HCT116 (cell line): ENCODE measurements around the gene KIAA1328. TPM values are rescaled to one million over a fixed set of nuclear protein-coding genes. Genes with fewer than 3 reads are reported as not detected.

Experiments
- ATAC-seq: fragments of 200-7000 bp; cut with Tn5 transposase; 2 replicates; pipeline ENCODE4 v1.9.1; 2020; ENCODE audit warnings: mild to moderate bottlenecking, moderate library complexity
- BruUV-seq: library from RNA; stranded (reverse); fragments of 400-500 nt; replicated peaks from 2 replicates; lab custom pipeline; 2021; lab: Mats Ljungman, UMichigan
- CTCF ChIA-PET: fragments of 300-600 bp; sonication (Branson Sonifier 250); formaldehyde crosslinking; loops from one replicate; lab custom pipeline; 2021; ENCODE audit warnings: antibody characterized with exemption; lab: Charles Lee
- POLR2A ChIA-PET: fragments of 300-600, 350-600 bp; sonication (Branson Sonifier 250); formaldehyde crosslinking; loops from one replicate; lab custom pipeline; 2021; ENCODE audit warnings: antibody characterized with exemption; lab: Charles Lee
- RAD21 ChIA-PET, 2 experiments: fragments of 300-600 bp; sonication (Branson Sonifier 250); formaldehyde crosslinking; loops; one replicate each; lab custom pipeline; 2023; ENCODE audit warnings: low total read pairs in 2 of 2; ENCODE audit not compliant: uncharacterized antibody in 2 of 2, unreplicated experiment in 2 of 2, low non-redundant PET in 1 of 2; lab: Charles Lee
- DNase-seq: peaks from one replicate; pipeline ENCODE4 v3.0.0-alpha.2; 2010; ENCODE audit warnings: low read depth, low spot score
- H2AFZ ChIP-seq: fragments of 200-600 bp; shearing (Covaris generic), sonication (generic); 2 replicates; pipeline ENCODE4 v1.6.1; 2017; ENCODE audit warnings: low read depth, mixed run types, mixed read lengths, antibody characterized with exemption, low read length; ENCODE audit not compliant: poor library complexity, severe bottlenecking
- H3K27ac ChIP-seq: 2 replicates; pipeline ENCODE4 v1.5.1; 2012; ENCODE audit warnings: low read depth, low read length
- H3K27me3 ChIP-seq: fragments of 200-600 bp; sonication (generic); 2 replicates; pipeline ENCODE4 v1.6.1; 2016; ENCODE audit warnings: mixed run types, low read length, mixed read lengths; ENCODE audit not compliant: insufficient read depth
- H3K36me3 ChIP-seq, 2 experiments: fragments of 200-500 bp in 1 of 2; fragments of 200-600 bp in 1 of 2; sonication (Bioruptor generic) in 1 of 2; sonication (generic) in 1 of 2; 2 replicates each; pipeline versions ENCODE4 v1.5.1 to v1.6.1; 2014 to 2016; ENCODE audit warnings: low read length in 2 of 2, inconsistent platforms in 1 of 2, mixed read lengths in 1 of 2, mixed run types in 1 of 2; ENCODE audit not compliant: insufficient read depth in 2 of 2, control insufficient read depth in 1 of 2
- H3K4me1 ChIP-seq, 2 experiments: fragments of 200-600 bp in 1 of 2; sonication (generic) in 1 of 2; 2 replicates each; pipeline versions ENCODE4 v1.5.1 to v1.6.1; 2012 to 2017; ENCODE audit warnings: low read length in 2 of 2, inconsistent platforms in 1 of 2, mild to moderate bottlenecking in 1 of 2, mixed read lengths in 1 of 2, mixed run types in 1 of 2, moderate library complexity in 1 of 2; ENCODE audit not compliant: insufficient read depth in 2 of 2, control insufficient read depth in 1 of 2
- H3K4me2 ChIP-seq: fragments of 200-600 bp; sonication (generic); 2 replicates; pipeline ENCODE4 v1.6.1; 2017; ENCODE audit warnings: mixed run types, low read length, mixed read lengths
- H3K4me3 ChIP-seq, 2 experiments: fragments of 200-600 bp in 1 of 2; sonication (generic) in 1 of 2; replicated peaks in 1 of 2; 2 replicates each; pipeline ENCODE4 v1.5.1; 2011 to 2016; ENCODE audit warnings: low read length in 2 of 2, control low read depth in 1 of 2, low read depth in 1 of 2, mild to moderate bottlenecking in 1 of 2, mixed read lengths in 1 of 2, mixed run types in 1 of 2
- H3K79me2 ChIP-seq: fragments of 200-600 bp; sonication (generic); 2 replicates; pipeline ENCODE4 v1.6.1; 2017; ENCODE audit warnings: mild to moderate bottlenecking, mixed run types, low read length, moderate library complexity, mixed read lengths; ENCODE audit not compliant: insufficient read depth
- H3K9ac ChIP-seq: fragments of 200-600 bp; sonication (generic); 2 replicates; pipeline ENCODE4 v1.6.1; 2016; ENCODE audit warnings: low read length, mixed read lengths
- H3K9me2 ChIP-seq: fragments of 200-600 bp; sonication (generic), shearing (Covaris generic); 2 replicates; pipeline ENCODE4 v1.6.1; 2017; ENCODE audit warnings: mixed run types, mild to moderate bottlenecking, moderate library complexity; ENCODE audit not compliant: insufficient read depth
- H3K9me3 ChIP-seq, 2 experiments: fragments of 200-500 bp in 1 of 2; fragments of 200-600 bp in 1 of 2; sonication (Bioruptor generic) in 1 of 2; sonication (generic) in 1 of 2; 2 replicates each; pipeline ENCODE4 v1.6.1; 2014 to 2017; ENCODE audit warnings: low read length in 2 of 2, mixed read lengths in 2 of 2, inconsistent platforms in 1 of 2, low read depth in 1 of 2, mild to moderate bottlenecking in 1 of 2, mixed run types in 1 of 2, moderate library complexity in 1 of 2; ENCODE audit not compliant: control insufficient read depth in 1 of 2, insufficient read depth in 1 of 2
- H4K20me1 ChIP-seq: fragments of 200-600 bp; sonication (generic), shearing (Covaris generic); 2 replicates; pipeline ENCODE4 v1.6.1; 2017; ENCODE audit warnings: mixed run types, mild to moderate bottlenecking, moderate library complexity; ENCODE audit not compliant: insufficient read depth
- CBX3 ChIP-seq: IDR thresholded peaks from 2 replicates; pipeline ENCODE4 v1.6.1; 2012; ENCODE audit warnings: low read depth
- CEBPB ChIP-seq: IDR thresholded peaks from 2 replicates; pipeline ENCODE4 v1.6.1; 2012; ENCODE audit warnings: low read depth
- FOSL1 ChIP-seq: IDR thresholded peaks from 2 replicates; pipeline ENCODE4 v1.6.1; 2012; ENCODE audit warnings: low read depth
- JUND ChIP-seq: IDR thresholded peaks from 2 replicates; pipeline ENCODE4 v1.6.1; 2012
- ZNF274 ChIP-seq: fragments of 200-500 bp; sonication (Bioruptor generic); IDR thresholded peaks from 2 replicates; pipeline ENCODE4 v1.6.1; 2014; ENCODE audit warnings: mild to moderate bottlenecking, low read depth, low read length, inconsistent platforms
- intact Hi-C: fragments of 100-400 bp; cut with micrococcal nuclease; formaldehyde crosslinking; loops from 2 replicates; pipeline ENCODE4 v1.10.0; 2022
- total RNA-seq: library from RNA; stranded (reverse); gene quantifications from one replicate; pipeline ENCODE4 v1.2.1, GENCODE V29; 2021; ENCODE audit not compliant: unreplicated experiment

Gene KIAA1328
- total RNA-seq, 1 experiment from 2014 or later, result 5.2 TPM

DNA sequence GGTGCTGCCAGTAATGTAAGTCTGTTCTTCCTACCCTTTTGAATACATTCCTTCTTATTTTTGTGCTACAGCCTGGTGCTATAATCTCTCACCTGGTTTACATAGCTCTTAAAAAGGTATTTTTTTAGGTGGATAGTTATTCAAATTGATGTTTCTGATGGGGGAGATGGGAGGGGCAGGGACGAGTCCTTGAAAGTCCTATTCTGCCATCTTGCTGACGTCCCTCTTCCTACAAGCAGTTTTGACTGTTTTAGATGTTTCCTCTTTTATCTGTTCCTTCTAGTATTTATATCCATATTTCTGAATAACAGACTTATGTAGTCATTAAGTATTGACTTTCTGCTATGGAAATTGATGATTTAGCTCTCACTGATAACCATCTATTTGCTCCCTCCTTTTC, 256.4 kb downstream of the KIAA1328 start:
- intact Hi-C loops, result no loop called here
- H3K36me3 ChIP-seq, result no peaks in the 10 kb centered on the region
- no peak overlapping the region for H2AFZ ChIP-seq
- ChIA-PET CTCF (no interaction called here), POLR2A (no interaction called here), RAD21 (no interaction called here)
- DNase-seq (no peak), ATAC-seq (no peak)
- H3K9me2 ChIP-seq, result no peaks in the 10 kb centered on the region
- no peaks in the 10 kb centered on the region for H3K79me2 ChIP-seq
- H3K27me3 ChIP-seq, result no peaks in the 10 kb centered on the region
- H3K27ac ChIP-seq, result no peak overlapping the region
- no TSS peak for BruUV-seq
- H3K4me3 ChIP-seq, result no peak overlapping the region
- no peaks in the 10 kb centered on the region for H3K4me1 ChIP-seq
- H3K9ac ChIP-seq, result no peak overlapping the region
- H4K20me1 ChIP-seq, result no peaks in the 10 kb centered on the region
- no peak overlapping the region for H3K4me2 ChIP-seq
- H3K9me3 ChIP-seq, result no peaks in the 10 kb centered on the region
- TF ChIP-seq FOSL1, result no peak
- TF ChIP-seq CBX3, result no peak

DNA sequence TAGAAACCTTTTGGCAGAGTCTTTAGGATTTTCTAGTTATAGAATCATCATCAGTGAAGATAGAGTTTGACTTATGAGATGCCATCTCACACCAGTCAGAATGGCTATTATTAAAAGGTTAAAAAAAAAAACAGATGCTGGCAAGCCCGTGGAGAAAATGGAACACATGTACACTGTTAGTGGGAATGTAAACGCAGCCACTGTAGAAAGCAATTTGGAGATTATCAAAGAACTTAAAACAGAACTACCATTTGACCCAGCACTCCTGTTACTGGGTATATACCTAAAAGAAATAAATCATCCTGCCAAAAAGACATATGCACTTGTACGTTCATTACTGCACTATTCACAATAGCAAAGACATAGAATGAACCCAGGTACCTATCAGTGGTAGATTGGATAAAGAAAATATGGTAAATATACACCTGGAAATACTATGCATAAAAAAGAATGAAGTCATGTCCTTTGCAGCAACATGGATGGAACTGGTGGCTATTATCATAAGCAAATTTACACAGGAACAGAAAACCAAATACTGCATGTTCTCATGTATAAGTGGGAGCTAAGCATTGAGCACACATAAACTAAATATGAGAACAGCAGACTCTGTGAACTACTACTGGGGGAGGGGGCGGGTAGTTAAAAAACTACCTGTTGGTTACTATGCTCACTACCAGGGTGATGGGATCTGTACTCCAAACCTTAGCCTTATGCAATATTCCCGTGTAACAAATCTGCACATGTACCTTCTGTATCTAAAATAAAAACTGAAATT, 279.0 kb downstream of the KIAA1328 start:
- ATAC-seq, result no peak
- TF ChIP-seq ZNF274 (no peak), CEBPB (no peak), JUND (no peak)
- DNase-seq, result no peak
- ChIA-PET CTCF (no interaction called here), POLR2A (no interaction called here), RAD21 (no interaction called here)
- H3K79me2 ChIP-seq, result no peaks in the 10 kb centered on the region
- H3K4me3 ChIP-seq, result no peak overlapping the region
- H3K9me3 ChIP-seq, result no peaks in the 10 kb centered on the region
- H3K9ac ChIP-seq, result no peak overlapping the region
- H2AFZ ChIP-seq, result no peak overlapping the region
- H3K4me2 ChIP-seq, result no peak overlapping the region
- no peaks in the 10 kb centered on the region for H3K27me3 ChIP-seq
- intact Hi-C loops, result no loop called here
- no peaks in the 10 kb centered on the region for H3K36me3 ChIP-seq
- H3K9me2 ChIP-seq, result no peaks in the 10 kb centered on the region
- no peaks in the 10 kb centered on the region for H4K20me1 ChIP-seq
- H3K4me1 ChIP-seq, result no peaks in the 10 kb centered on the region
- H3K27ac ChIP-seq, result no peak overlapping the region
- BruUV-seq, result no TSS peak
